Smooth muscle cell (in vitro differentiated cells): ENCODE data around the gene SNTB2. TPM values are rescaled to one million over a fixed set of nuclear protein-coding genes. Genes with fewer than 3 reads are reported as not detected.

Experiments used
- DNase-seq: peaks from one replicate; lab custom pipeline; 2025; ENCODE audit not compliant: unreplicated experiment; lab: John Stamatoyannopoulos, UW
- H2AFZ ChIP-seq: fragments of 200-600 bp; sonication (generic); 2 replicates; pipeline ENCODE4 v1.6.0; 2016; ENCODE audit warnings: antibody characterized with exemption, low read depth, mild to moderate bottlenecking
- H3F3A ChIP-seq: fragments of 200-600 bp; sonication (generic); 2 replicates; pipeline ENCODE4 v1.6.0; 2017; ENCODE audit warnings: antibody characterized with exemption, low read depth
- H3K27ac ChIP-seq: fragments of 200-600 bp; sonication (generic); 2 replicates; pipeline ENCODE4 v1.5.1; 2016; ENCODE audit warnings: low read depth, mild to moderate bottlenecking
- H3K27me3 ChIP-seq: fragments of 200-600 bp; sonication (generic); 2 replicates; pipeline ENCODE4 v1.6.1; 2016; ENCODE audit warnings: low read depth, mild to moderate bottlenecking
- H3K36me3 ChIP-seq: fragments of 200-600 bp; sonication (generic); 2 replicates; pipeline ENCODE4 v1.5.1; 2016; ENCODE audit warnings: low read depth
- H3K4me1 ChIP-seq: fragments of 200-600 bp; sonication (generic); 2 replicates; pipeline ENCODE4 v1.5.1; 2016; ENCODE audit warnings: low read depth
- H3K4me2 ChIP-seq: fragments of 200-600 bp; sonication (generic); 2 replicates; pipeline ENCODE4 v1.6.0; 2016; ENCODE audit warnings: mild to moderate bottlenecking
- H3K4me3 ChIP-seq: fragments of 200-600 bp; sonication (generic); 2 replicates; pipeline ENCODE4 v1.5.1; 2016; ENCODE audit warnings: mild to moderate bottlenecking
- H3K79me2 ChIP-seq: fragments of 200-600 bp; sonication (generic); 2 replicates; pipeline ENCODE4 v1.6.0; 2016; ENCODE audit warnings: low read depth, mild to moderate bottlenecking
- H3K9ac ChIP-seq: fragments of 200-600 bp; sonication (generic); 2 replicates; pipeline ENCODE4 v1.6.0; 2016; ENCODE audit warnings: low read depth
- H3K9me3 ChIP-seq: fragments of 200-600 bp; sonication (generic); replicated peaks from 2 replicates; pipeline ENCODE4 v1.5.1; 2016; ENCODE audit warnings: low read depth
- H4K20me1 ChIP-seq: fragments of 200-600 bp; sonication (generic); 2 replicates; pipeline ENCODE4 v1.6.0; 2016; ENCODE audit warnings: low read depth
- WGBS: methylation state at CpG from one replicate; pipeline ENCODE4 v1.1.7; 2016; ENCODE audit warnings: low lambda C conversion rate; 5-methylcytosine and 5-hydroxymethylcytosine counted together
- polyA plus RNA-seq: library from polyadenylated mRNA; unstranded; fragments of >200 nt; fragmentation: Nextera tagmentation; extraction: Ambion mirVana; gene quantifications from 2 replicates; pipeline ENCODE4 v1.2.1, GENCODE V29; 2016
- total RNA-seq: library from RNA; depleted of rRNA; stranded (reverse); fragments of >200 nt; gene quantifications from 2 replicates; pipeline ENCODE4 v1.2.3, GENCODE V29; 2014
- TF ChIP-seq, protein P1 (sequence below): fragments of 200-600 bp; sonication (generic); IDR thresholded peaks from 2 replicates; pipeline ENCODE4 v1.5.1; 2017; ENCODE audit warnings: borderline replicate concordance, mild to moderate bottlenecking, antibody characterized with exemption; ENCODE audit not compliant: insufficient read depth, poor library complexity, severe bottlenecking

The SNTB2 gene
- total and polyA plus RNA-seq, 2 experiments from 2014 or later, result 17.1 to 25.9 TPM

DNA sequence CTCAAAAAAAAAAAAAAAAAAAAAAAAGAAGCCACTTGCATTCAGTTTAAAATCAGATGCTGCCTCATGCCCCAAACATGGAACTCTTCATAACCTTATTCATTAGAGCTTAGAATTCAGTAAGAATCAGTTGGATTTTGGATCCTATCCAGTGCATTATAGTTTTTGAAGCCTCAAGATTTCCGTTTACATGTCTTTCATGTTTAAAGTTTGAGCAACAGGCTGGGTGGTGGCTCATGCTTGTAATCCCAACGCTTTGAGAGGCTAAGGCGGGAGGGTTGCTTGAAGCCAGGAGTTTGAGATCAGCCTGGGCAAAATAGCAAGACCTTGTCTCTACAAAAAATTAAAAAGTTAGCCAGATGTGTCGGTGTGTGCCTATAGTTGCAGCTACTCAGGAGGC, 55.0 kb downstream of the SNTB2 start:
- 92% methylated on average over 4 of the region's 4 CpGs for WGBS
- H4K20me1 ChIP-seq, result peaks cover 59% of the 10 kb centered on the region

DNA sequence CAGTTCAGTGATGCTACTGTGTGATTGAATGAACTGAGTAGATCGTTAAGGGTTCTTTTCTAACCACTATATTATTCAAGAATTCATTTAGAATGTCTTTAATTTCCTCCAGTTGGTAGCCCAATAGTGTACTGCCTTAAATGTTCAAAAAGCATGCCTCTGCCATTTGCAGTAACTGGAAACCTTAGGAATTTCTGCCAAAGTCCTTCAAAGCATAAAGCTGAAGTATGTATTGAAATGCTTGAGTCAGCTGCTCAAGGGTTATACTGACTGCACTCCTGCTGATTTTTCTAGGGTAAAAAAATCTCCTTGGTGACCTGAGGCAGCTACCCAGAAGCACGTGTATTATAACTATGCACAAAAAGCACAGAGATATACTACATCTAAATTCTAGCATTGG, 56.5 kb downstream of the SNTB2 start:
- TF ChIP-seq, protein P1, sequence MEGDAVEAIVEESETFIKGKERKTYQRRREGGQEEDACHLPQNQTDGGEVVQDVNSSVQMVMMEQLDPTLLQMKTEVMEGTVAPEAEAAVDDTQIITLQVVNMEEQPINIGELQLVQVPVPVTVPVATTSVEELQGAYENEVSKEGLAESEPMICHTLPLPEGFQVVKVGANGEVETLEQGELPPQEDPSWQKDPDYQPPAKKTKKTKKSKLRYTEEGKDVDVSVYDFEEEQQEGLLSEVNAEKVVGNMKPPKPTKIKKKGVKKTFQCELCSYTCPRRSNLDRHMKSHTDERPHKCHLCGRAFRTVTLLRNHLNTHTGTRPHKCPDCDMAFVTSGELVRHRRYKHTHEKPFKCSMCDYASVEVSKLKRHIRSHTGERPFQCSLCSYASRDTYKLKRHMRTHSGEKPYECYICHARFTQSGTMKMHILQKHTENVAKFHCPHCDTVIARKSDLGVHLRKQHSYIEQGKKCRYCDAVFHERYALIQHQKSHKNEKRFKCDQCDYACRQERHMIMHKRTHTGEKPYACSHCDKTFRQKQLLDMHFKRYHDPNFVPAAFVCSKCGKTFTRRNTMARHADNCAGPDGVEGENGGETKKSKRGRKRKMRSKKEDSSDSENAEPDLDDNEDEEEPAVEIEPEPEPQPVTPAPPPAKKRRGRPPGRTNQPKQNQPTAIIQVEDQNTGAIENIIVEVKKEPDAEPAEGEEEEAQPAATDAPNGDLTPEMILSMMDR, result no peak
- 73% methylated on average over 2 of the region's 2 CpGs for WGBS
- DNase-seq, result no peak

More for the DNA sequence above, 55.0 kb downstream of the SNTB2 start:
- H3K4me3 ChIP-seq, result no peak overlapping the region
- H3F3A ChIP-seq, result no peaks in the 10 kb centered on the region
- H3K4me2 ChIP-seq, result no peak overlapping the region
- no peak overlapping the region for H3K27ac ChIP-seq
- no peak overlapping the region for H2AFZ ChIP-seq
- H3K9me3 ChIP-seq, result no peaks in the 10 kb centered on the region
- no peak for DNase-seq
- H3K9ac ChIP-seq, result no peak overlapping the region
- TF ChIP-seq, protein P1, result no peak
- no peaks in the 10 kb centered on the region for H3K27me3 ChIP-seq
- no peaks in the 10 kb centered on the region for H3K4me1 ChIP-seq
- H3K36me3 ChIP-seq, result no peaks in the 10 kb centered on the region
- no peaks in the 10 kb centered on the region for H3K79me2 ChIP-seq

DNA sequence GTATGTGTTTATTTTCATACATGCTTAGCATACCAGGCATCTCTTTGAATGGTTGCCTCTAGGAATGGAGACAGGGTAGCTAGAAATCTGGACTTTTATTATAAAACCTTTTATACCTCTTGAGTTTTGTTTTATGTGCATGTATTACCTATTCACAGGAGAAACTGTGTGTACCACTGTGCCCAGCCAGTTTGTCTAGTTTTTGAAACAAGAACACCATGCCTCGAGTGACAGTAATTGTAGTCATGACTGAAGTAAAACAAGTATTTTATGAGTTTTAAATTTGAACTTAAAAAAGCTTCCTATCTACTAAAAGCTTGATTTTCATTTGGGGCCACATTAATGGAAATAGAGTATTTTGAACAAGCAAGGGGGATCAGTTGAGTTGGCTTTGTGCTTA, 57.4 kb downstream of the SNTB2 start:
- H3K79me2 ChIP-seq, result no peaks in the 10 kb centered on the region
- no peaks in the 10 kb centered on the region for H3F3A ChIP-seq
- H3K4me2 ChIP-seq, result no peak overlapping the region
- H3K27ac ChIP-seq, result no peak overlapping the region
- peaks cover 53% of the 10 kb centered on the region for H4K20me1 ChIP-seq
- H3K4me3 ChIP-seq, result no peak overlapping the region
- 69% methylated on average over 1 of the region's 1 CpG for WGBS
- no peaks in the 10 kb centered on the region for H3K4me1 ChIP-seq
- no peaks in the 10 kb centered on the region for H3K27me3 ChIP-seq
- TF ChIP-seq, protein P1, result no peak
- no peak overlapping the region for H2AFZ ChIP-seq
- DNase-seq, result no peak
- H3K36me3 ChIP-seq, result no peaks in the 10 kb centered on the region
- H3K9ac ChIP-seq, result no peak overlapping the region
- no peaks in the 10 kb centered on the region for H3K9me3 ChIP-seq

More for the DNA sequence above, 56.5 kb downstream of the SNTB2 start:
- no peaks in the 10 kb centered on the region for H3K36me3 ChIP-seq
- no peak overlapping the region for H3K9ac ChIP-seq
- H3K27ac ChIP-seq, result no peak overlapping the region
- H2AFZ ChIP-seq, result no peak overlapping the region
- H3K4me2 ChIP-seq, result no peak overlapping the region
- H3K27me3 ChIP-seq, result no peaks in the 10 kb centered on the region
- peaks cover 62% of the 10 kb centered on the region for H4K20me1 ChIP-seq
- H3K4me1 ChIP-seq, result no peaks in the 10 kb centered on the region
- H3F3A ChIP-seq, result no peaks in the 10 kb centered on the region
- H3K4me3 ChIP-seq, result no peak overlapping the region
- H3K79me2 ChIP-seq, result no peaks in the 10 kb centered on the region
- H3K9me3 ChIP-seq, result no peaks in the 10 kb centered on the region

DNA sequence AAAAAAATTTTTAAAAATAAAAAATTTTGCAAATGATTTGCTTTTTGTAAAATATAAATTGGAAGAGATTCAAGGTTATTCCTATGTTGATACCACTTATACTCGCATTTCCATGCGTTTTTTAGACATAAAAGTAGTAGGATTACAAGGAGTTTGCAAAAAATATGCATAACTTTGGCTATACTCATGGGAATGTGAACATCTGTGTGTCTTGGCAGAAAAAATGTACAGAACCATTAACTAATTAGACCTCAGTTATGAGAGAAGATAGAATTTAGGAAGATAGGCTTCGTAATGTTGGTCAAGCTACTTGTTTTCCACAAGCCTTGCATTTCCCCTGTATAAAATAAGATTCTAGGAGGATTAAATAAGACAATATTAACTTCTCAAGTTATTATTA, 63.1 kb downstream of the SNTB2 start:
- 93% methylated on average over 3 of the region's 3 CpGs for WGBS
- no peak for DNase-seq
- no peaks in the 10 kb centered on the region for H3K4me1 ChIP-seq
- no peak overlapping the region for H3K4me3 ChIP-seq
- H3K9me3 ChIP-seq, result no peaks in the 10 kb centered on the region
- TF ChIP-seq, protein P1, result no peak
- no peaks in the 10 kb centered on the region for H3K36me3 ChIP-seq
- no peak overlapping the region for H3K27ac ChIP-seq
- H3K79me2 ChIP-seq, result peaks cover 5% of the 10 kb centered on the region
- H3K27me3 ChIP-seq, result no peaks in the 10 kb centered on the region
- no peaks in the 10 kb centered on the region for H3F3A ChIP-seq
- H4K20me1 ChIP-seq, result peaks cover 16% of the 10 kb centered on the region
- H2AFZ ChIP-seq, result no peak overlapping the region
- no peak overlapping the region for H3K9ac ChIP-seq
- no peak overlapping the region for H3K4me2 ChIP-seq
